Activated CD8-positive, alpha-beta memory T cell treated with anti-CD3 and anti-CD28 coated beads, Interleukin-2, amount 50 U/mL, for 1 hour (primary cell): ENCODE results near the gene TAS2R30.
"Not testable (repeated sequence)": the region's sequence is repeated elsewhere in the genome, so short reads cannot be mapped to it uniquely, and the experiment has no call there.

Source experiments
- DNase-seq: peaks from one replicate; pipeline ENCODE4 v3.0.0-alpha.2; 2020; ENCODE audit errors: extremely low read depth

TAS2R30 gene

DNA sequence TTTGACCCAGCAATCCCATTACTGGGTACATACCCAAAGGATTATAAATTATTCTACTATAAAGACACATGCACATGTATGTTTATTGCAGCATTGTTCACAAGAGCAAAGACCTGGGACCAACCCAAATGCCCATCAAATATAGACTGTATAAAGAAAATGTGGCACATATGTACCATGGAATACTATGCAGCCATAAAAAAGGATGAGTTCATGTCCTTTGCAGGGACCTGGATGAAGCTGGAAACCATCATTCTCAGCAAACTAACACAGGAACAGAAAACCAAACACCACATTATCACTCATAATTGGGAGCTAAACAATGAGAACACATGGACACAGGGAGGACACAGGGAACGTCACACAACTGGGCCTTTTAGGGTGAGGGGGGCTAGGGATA is 20.3 kb downstream of the TAS2R30 start:
- not testable (repeated sequence) for DNase-seq

- DNase-seq = not testable (repeated sequence)
Observed at GRCh38 chr12:11111213-11111612, 23.2 kb downstream of the TAS2R30 start.

DNA sequence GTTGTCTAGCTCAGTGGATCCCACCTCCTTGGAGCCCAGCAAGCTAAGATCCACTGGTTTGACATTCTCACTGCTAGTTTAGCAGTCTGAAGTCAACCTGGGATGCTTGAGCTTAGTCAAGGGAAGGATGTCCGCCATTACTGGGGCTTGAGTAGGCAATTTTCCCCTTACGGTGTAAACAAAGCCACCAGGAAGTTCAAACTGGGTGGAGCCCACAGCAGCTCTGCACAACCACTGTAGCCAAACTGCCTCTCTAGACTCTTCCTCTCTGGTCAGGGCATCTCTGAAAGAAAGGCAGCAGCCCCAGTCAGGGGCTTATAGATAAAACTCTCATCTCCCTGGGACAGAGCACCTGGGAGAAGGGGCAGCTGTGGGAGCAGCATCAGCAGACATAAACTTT is 25.6 kb downstream of the TAS2R30 start:
- no peak for DNase-seq

DNA sequence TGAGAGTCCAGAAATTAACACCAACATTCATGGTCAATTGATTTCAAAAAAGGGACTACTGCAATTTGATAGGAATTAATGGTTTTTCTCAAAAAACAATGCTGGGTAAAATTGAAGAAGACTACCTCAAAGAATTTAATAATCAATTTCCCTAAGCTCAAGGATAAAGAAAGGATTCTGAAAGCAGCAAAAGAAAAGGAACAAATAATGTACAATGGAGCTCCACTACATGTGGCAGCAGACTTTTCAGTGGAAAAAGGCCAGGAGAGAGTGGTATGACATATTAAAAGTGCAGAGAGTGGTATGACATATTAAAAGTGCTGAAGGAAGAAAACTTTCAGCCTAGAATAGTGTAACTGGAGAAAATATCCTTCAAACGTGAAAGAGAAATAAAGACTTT is 26.7 kb downstream of the TAS2R30 start:
- no peak for DNase-seq

DNA sequence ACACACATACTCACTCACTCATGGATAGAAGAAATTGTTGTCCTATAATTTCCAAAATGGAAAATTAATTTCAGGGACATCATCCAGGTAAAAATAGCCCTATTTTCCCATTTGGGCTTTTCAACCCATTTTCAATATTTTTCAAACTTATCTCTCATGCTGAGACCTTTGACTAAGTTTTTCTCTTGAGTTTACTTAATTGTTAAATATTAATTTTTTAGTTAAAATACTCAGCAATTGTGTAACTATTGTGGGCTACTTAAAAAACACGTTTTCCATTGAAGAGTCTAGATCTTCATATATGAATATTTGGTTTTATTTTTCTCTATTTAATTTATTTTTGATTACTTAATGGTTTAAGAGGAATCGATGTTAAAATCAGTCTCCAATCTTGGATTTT is 28.2 kb downstream of the TAS2R30 start:
- no peak for DNase-seq

- no peak for DNase-seq
Observed at GRCh38 chr12:11105546-11105945, 28.9 kb downstream of the TAS2R30 start.

GRCh38 chr12:11094910-11095309 is 39.5 kb downstream of the TAS2R30 start:
- not testable (repeated sequence) for DNase-seq

DNA sequence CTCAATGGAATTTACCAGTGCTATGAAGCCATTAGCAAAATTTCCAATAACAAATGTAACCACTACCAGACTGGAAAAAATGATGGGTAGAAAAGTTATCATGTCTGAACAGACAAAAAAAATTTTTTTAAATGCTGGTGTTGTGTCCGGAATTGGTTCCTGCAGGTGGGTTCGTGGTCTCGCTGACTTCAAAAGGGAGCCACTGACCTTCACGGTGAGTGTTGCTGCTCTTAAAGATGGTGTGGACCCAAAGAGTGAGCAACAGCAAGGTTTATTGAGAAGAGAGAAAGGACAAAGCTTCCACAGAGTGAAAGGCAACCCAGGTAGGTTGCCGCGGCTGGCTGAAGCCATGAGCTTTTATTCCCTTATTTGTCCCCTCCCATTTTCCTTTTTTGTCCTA is 42.3 kb downstream of the TAS2R30 start, which contains the start of gene TAS2R43:
Gene TAS2R43 (minus strand): TSS at position 186 of the 400 bp plus-strand sequence. CDS start 84 bp downstream, at position 102.
- no peak for DNase-seq

DNA sequence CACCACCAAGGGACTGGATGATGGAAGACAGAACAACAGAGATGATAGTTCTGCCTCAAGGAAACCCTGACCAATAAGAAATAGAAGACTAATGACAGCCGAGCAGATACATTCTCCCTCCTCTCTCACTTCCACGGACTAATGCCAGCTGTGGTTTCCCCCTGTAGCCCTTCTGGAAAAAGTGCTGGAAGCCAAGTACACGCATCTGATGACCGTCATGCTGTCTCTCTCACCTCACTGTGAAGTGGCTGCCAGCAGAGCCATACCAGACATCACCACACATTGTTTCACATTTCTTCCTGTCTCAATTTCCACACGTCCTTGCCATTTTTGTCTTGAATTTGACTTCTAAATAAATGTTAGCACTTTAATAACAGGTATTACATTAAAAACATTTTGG is 45.2 kb downstream of the TAS2R30 start:
- DNase-seq = no peak

DNA sequence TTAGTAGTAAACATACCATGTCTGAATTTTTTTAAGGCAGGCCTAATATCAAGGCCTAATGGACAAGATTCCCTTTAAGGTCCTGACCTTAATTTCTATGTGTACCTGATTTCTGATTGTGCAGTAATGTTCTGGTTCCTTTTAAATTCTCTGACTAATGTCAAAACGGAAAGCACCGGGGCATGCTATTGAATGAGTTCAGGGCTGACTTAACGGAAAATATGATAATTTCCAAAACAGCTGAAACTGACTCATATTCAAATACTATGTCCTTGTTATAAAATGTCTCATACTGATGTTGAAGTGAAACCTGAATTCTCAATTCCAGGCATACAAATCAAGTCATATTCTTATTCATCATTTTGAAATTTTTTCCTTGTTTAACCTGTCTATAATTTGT is 49.0 kb downstream of the TAS2R30 start:
- DNase-seq = no peak
